Activated CD4-positive, alpha-beta T cell treated with anti-CD3 and anti-CD28 coated beads, Interleukin-2, amount 50 U/mL, for 24 hours (primary cell): ENCODE measurements around the gene TUBA4B.
A peak's percentile ranks its signal among the peaks of the same experiment; 100 is the strongest.
"Not testable (repeated sequence)": the region's sequence is repeated elsewhere in the genome, so short reads cannot be mapped to it uniquely, and the experiment has no call there.

Experiments
- DNase-seq, 2 donors: peaks; one replicate each; pipeline ENCODE4 v3.0.0-alpha.2; 2020; ENCODE audit warnings: low read depth in 1 of 2, low spot score in 1 of 2

TUBA4B gene

DNA sequence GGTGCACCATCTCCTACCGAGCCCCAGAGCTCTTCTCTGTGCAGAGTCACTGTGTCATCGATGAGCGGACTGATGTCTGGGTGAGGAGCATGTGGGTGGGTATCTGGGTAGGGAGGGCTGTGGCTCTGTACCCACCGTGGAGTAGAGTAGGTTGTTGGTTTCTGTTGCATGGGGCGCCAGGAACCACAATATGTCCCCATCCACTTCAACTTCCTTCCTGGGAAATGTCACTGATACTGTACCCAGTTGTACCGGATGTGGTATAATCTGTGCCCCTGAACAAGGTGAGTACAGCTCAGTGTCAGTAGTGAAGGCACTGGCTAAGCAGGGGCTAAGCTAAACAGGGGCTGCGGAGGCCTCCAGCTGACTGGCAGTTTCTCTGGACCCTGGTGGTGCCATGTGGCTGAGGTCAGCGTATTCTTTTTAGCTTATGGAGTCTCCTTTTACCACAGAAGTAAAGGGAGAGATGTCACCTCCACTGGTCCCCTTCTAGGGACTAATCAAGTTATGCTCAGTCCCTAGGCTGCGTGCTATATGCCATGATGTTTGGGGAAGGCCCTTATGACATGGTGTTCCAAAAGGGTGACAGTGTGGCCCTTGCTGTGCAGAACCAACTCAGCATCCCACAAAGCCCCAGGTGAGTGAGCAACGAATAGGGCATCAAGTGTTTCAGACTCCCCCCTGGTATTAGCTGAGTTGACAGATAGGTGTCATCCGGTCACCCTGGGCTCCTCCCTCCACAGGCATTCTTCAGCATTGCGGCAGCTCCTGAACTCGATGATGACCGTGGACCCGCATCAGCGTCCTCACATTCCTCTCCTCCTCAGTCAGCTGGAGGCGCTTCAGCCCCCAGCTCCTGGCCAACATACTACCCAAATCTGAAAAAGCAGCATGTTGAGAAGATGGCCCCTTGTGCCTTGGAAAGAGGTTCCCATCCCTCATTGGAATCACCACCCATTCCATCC, 5.1 kb upstream of the TUBA4B start:
- peak in 1 of 2 donors; percentile 54 for DNase-seq

DNA sequence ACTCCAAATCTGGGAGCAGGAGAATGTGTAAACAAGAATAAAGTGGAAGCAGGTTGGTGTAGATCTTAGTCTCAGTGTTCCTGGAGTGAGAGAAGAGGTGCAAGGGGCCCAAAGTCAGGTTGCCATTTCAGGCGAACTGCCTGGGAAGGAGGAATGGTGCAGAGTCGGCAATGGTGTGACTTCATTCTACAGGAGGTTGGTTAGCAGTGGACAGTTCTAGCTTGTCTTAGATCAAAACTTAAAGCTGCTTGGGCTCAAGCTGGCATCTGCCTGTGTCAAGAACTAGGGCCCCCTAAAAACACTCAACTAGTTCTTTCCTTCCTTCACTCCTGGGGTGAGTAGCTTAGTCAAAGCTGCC, 4.2 kb upstream of the TUBA4B start:
- no peak for DNase-seq

DNA sequence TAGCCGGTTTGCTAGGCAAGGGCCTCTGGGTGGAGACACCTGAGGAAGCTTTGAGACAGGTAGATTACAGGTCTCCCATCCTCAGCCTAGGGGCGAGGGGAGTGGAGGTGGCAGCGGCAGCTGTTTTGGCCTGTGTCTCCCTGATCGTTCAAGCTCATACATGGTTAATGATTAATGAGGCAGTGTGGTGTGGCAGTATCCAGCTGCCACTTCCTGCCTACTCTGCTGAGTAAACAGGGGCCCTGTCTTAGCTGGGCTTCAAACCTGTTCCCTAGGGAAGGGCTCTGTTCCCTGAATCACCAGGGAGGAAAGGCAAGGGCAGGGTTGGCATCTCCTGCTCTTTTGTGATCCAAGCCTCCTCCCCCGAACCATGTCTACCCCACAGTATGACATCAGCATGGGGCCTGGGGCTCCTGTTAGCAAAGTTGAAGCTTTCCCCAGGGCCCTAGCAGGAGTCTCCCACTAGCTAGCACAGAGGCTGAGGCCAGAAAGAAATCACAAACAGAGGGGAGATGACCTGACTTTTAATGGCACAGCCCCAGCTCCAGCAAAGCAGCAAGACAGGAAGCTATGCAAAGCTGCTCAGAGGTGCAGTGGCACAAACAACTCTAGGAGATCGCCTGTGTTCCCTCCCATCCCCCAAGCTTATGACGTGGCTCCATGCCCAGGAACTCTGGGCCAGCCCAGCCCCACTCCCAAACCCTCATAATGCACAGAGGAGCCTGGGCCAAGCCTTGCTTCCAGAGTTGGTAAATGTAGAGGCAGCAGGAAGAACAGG, 3.7 kb upstream of the TUBA4B start:
- DNase-seq, result peak in 1 of 2 donors; percentile 24

DNA sequence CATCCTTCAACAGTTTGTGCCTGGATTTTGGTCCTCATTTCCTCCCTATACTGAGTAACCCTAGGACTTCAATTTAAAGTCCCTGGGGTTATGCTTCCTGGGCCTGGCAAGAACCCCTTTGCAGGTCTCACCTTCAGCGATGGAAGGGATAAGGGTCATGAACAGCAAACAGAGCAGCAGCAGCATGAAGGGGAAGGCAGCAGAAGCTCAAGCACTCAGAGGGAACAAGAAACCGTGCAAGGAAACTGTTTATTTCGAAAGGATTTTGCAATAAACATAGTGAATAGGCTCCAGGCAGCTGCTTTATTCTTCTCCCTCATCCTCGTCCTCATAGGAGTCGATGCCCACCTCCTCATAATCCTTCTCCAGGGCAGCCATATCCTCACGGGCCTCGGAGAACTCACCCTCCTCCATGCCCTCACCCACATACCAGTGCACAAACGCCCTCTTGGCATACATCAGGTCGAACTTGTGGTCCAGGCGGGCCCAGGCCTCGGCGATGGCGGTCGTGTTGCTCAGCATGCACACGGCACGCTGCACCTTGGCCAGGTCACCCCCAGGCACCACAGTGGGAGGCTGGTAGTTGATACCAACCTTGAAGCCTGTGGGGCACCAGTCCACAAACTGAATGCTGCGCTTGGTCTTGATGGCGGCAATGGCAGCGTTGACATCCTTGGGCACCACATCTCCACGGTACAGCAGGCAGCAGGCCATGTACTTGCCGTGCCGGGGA, 2.8 kb upstream of the TUBA4B start:
- no peak for DNase-seq

DNA sequence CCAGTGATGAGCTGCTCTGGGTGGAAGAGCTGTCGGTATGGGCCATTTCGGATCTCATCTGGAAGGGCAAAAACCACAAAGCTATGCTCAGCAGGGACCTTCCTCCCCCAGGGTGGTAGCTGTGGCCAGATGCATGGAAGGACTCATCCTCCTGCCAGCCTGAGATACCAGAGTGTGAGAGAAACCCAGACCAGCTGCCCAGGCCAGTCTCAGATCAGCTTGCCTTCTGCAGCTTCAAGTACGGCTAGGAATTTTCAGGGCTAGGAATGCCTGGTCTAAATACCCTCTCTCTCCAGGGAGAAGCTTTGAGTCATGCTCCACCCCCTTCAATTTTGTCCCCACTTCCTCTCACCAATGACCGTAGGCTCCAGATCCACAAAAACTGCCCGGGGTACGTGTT, 1.4 kb upstream of the TUBA4B start:
- DNase-seq, result no peak

DNA sequence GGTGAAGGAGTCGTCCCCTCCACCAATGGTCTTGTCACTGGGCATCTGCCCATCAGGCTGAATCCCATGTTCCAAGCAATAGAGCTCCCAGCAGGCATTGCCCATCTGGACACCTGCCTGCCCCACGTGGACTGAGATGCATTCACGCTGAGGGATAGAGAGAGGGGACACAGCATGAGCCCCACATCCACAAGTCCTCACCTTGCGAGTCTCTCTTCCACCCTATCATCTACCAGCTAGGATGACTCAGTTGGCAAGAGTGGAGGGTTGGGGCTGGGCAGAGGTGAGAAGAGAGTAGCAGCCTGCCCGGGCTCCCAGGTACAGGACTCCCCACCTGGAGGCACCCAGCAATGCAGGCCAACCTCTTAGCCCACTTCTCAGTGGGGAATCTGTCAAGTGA, 959 bp upstream of the TUBA4B start:
- no peak for DNase-seq

DNA sequence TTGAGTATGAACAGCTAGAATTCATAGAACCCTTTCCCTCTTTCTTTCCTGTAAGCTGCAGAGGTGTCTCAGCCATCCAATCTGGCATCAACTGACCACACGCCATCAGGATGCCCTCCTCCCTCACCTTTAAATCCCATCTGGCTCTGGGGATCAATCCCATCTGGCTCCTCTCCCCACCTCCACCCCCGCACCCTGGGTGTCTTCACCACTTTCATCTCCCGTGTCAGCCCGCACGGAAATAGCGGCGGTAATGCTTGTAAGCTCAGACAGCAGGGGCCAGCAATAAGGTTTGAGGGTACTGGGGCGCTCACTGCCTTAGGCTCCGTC, 508 bp upstream of the TUBA4B start:
- no peak for DNase-seq

DNA sequence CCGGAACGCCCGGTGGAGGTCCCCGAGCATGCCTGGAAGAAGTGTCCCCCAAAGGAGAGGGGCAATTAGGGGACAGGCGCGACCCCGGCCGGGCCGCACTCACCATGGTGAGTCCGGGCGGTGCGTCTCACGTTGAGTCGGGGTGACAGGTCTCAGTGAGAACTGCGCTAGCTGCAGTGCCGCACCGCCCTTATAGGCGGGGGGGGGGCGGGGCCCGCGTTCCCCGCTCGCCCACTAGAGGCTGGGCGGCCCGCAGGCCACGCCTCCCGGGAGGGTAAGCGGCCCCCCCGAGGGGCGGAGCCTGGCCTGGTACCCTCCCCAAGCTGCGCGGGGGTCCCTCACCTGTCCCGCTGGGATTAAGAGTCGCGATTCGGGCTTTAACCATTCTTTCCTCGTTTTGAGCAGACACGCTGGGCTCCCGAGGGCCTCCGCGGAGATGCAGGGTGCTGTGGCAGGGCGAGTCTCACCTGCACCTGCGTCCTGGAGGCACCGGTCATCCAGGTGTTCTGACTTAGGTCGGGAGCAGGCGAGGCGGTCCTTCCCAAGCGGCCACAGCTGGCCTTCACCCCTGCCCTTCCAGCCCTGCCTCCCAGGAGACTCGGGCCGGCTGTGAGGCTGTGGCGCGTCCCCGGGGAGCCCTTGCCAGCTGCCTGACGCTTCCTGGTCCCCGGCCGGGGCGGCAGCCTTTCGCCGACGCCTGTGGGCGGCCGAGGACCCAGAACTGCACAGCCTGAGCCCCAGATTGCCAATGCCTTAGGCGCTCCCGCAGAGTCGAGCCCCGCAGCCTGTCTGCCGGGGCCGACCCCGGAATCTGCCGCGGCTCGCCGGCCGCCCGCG, 928 bp downstream of the TUBA4B start, which contains the start of gene TUBA4A:
TUBA4A (minus strand) TSS at position 166 of the 837 bp plus-strand sequence; CDS start at position 106, 60 bp downstream.
- DNase-seq, result peak; percentile 77 to 86

DNA sequence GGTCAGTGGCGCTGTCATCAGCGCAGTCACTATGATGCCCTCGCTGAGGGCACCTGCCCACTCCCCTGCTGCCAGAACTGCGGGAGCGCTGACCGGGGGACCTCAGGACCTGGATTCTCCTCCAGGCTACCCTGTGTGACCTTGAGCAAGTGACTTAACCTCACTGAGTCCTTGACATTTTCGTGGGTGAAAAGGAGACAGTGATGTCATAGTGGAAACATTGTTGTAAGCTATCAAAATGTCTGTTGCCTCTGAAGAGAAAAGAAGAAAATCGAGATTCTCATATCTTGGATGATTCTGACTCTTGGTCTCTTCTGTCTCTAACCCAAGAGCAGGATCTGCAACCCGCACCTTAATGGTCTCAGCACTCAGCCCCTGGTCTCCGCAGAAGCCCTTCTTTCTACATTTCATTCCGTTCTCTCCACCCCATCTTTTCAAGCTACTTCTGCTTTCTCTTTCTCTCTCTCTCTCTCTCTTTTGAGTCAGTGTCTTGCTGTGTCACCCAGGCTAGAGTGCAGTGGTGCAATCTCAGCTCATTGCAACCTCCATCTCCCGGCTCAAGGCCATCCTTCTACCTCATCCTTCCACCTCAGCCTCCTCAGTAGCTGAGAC, 1.7 kb downstream of the TUBA4B start:
- peak; percentile 34 to 37 for DNase-seq

DNA sequence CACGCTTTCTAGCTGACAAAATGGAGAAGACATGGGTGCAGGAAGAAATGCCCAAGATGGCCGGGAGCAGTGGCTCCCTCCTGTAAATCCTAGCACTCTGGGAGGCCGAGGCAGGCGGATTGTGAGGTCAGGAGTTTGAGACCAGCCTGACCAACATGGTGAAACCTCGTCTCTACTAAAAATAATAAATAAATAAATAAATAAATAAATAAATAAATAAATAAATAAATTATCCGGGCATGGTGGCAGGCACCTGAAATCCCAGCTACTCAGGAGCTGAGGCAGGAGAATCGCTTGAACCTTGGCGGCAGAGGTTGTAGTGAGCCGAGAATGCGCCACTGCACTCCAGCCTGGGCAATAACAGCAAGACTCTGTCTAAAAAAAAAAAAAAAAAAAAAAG, 5.9 kb downstream of the TUBA4B start:
- DNase-seq, result not testable (repeated sequence)

DNA sequence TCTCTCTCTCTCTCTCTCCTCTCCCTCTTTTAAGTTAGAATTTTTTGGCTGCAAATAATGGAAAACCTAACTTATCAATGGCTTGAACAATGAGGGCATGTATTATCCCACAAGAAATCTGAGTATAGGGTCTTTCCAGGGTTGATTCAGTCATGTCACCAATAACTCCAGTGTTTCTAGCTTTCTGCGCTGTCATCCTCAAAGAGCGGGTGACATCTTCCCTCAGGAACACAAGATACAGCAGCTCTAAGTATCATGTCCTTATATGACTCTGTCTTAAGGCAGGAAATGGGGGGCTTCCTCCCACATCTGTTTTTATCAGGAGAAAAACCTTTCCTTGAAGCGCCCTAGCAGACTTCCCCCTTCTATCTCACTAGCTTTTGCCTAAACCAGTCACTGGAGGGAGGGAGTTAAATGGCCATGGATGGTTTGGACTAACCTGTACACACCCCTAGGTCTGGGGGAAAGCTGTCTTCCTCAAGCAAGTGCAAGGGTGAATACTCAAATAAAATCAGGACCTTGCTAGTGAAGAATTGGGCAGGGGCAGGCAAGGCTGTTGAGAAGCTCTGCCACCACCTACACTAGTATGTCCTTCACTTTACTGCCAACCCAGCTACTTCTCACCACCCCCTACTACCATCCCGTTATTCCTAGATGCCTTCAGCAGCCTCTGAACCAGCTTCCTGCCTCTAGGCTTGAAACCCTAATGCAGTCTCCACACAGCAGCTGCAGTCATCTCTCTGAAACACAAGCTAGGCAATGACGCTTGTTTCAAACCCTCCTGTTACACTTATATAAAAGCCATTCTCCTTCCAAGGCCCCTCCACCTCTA, 8.2 kb downstream of the TUBA4B start:
- no peak for DNase-seq

DNA sequence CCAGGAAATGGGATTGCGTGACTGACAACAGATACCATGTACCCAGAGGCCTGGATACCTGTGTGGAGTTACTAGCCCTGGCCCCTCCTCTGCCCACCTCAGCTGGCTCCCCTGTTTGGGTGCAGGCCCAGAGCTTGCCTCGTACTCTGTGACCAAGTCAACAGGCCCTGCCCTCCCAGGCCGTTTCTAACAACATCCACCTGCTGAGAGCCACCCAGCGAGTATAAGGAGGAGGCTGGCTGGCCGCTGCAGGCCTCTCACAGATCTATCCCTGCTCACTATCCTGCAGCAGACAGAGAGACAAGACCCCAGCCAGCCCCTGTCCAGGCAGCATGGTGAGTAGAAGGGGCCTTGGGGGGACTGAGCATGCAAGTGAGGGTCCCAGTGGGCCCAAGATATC, 13.2 kb downstream of the TUBA4B start:
- no peak for DNase-seq

DNA sequence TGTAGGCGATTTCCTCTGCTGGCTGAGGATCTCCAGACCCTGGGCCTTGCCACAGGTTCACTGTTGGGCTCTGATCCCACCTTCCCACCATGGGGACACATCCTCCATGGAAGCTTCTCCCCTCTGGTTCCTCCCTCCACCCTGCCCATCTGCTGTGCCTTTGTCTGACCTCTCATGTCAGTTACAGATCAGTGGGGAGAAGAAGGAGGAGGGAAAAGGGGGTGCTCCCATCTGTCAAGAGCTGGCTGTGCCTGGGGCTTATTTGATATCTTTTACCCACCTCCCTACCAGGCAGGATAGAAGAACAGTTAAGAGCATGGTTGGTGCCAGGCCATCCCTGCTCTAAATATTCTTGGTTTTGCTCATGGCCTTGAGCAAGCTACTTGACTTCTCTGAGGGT, 13.8 kb downstream of the TUBA4B start:
- no peak for DNase-seq

DNA sequence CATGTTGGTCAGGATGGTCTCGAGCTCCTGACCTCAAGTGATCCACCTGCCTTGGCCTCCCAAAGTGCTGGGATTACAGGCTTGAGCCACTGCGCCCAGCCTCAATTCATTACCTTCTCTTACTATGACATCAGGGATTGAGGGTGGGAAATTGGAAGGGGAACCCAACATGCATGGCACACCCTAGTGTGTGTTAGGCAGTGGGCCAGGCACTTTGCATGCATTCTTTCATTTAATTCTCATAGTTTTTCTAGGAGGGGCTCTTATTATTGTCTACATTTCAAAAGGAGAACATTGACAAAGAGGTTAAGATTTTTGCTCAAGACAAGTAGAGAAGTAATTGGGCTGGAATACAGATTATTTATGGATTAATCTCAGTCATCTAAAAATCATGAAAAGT, 15.3 kb downstream of the TUBA4B start:
- no peak for DNase-seq

DNA sequence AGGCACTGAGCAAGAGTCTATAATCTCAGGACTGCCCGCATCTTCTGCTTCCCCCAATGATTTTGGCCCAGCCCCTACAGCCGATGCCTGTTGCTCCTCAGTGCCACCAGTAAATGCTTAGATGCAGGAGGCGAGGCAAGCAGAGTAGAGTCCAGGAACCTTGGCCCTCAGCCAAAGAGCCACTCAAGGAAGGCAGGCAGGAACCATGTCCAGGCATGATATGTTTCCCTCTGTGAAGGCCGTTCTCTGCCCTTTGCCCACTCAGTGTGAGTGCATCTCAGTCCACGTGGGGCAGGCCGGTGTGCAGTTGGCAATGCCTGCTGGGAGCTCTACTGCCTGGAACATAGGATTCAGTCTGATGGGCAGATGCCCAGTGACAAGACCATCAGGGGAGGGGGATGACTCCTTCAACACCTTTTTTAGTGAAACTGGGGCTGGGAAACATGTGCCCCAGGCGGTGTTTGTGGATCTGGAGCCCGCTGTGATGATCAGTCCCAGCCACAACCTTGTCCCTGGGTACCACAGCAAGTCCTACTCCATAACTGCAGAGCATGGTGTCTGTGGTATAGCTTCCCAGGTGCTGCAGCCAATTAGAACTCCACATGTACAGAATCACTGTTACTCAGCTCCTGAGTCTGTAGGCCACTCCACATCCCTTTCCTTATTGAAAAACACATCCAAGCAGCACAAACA, 16.5 kb downstream of the TUBA4B start:
- DNase-seq, result no peak

DNA sequence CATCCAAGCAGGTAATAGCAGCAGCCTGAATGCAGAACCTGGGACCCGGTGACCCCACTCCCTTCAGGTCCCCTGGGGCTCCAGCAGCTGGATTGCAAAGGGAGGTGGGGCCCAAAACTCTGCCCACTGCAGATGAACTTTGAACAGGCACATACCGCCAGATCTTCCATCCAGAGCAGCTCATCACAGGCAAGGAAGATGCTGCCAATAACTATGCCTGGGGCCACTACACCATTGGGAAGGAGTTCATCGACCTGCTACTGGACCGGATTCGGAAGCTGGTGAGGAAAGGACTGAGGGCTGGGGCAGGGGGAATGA, 17.0 kb downstream of the TUBA4B start:
- DNase-seq, result no peak

DNA sequence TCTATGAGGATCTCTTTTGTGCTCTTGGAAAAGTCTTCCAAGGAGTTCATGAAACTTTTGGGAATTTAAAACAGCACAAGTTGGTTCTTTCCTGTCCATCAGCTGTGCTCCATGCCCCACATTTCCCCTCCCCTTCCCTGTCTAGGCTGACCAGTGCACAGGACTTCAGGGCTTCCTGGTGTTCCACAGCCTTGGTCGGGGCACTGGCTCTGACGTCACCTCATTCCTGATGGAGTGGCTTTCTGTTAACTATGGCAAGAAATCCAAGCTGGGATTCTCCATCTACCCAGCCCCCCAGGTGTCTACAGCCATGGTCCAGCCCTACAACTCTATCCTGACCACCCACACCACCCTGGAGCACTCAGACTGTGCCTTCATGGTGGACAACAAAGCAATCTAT, 18.0 kb downstream of the TUBA4B start:
- DNase-seq, result no peak

DNA sequence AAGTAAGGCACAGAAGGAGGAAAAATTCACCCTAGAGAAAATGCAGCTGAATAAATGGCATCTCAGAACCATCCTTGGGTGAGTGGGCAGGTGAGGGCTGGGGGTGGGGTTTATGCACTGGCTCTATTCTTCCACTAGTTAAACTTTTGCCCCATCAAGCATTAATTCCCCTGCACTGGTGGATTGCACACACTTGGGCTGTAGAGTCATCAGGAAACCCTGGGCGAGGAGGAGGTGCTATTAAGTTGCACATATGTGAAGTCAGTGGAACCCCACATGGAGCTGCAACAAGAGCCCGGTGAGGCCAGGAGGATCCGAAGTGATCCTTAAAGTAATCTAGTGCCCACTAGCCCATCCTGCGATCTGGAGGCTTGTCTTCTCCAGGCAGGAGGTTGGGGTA, 19.3 kb downstream of the TUBA4B start:
- no peak for DNase-seq

DNA sequence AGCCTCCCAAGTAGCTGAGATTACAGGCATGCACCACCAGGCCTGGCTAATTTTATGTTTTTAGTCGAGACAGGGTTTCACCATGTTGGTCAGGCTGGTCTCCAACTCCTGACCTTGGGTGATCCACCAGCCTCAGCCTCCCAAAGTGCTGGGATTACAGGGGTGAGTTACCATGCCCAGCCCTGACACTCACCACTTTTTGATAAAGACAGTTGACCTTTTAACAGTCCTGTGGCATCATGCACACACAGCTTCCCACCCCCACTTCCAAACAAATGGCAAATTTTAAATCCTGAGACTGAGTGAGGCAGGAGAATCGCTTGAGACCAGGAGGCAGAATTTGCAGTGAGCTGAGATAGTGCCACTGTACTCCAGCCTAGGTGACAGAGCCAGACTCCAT, 20.0 kb downstream of the TUBA4B start:
- DNase-seq, result no peak
